Activated T-cell treated with anti-CD3 and anti-CD28 coated beads, Interleukin-2, amount 50 U/mL, for 24 hours (primary cell): ENCODE measurements around the gene NYAP2.

ENCODE experiments used
- DNase-seq: peaks from one replicate; pipeline ENCODE4 v3.0.0-alpha.2; 2020
- H3K27ac Mint-ChIP-seq: 2 replicates; pipeline ENCODE4 v1.8.0; 2020; ENCODE audit warnings: mild to moderate bottlenecking, mixed read lengths
- H3K27me3 Mint-ChIP-seq: 2 replicates; pipeline ENCODE4 v1.8.0; 2020; ENCODE audit warnings: mixed read lengths
- H3K36me3 Mint-ChIP-seq: 2 replicates; pipeline ENCODE4 v1.8.0; 2020; ENCODE audit warnings: low read depth, mixed read lengths
- H3K4me1 Mint-ChIP-seq: 2 replicates; pipeline ENCODE4 v1.8.0; 2020; ENCODE audit warnings: low read depth, mixed read lengths
- H3K4me3 Mint-ChIP-seq: 2 replicates; pipeline ENCODE4 v1.8.0; 2020; ENCODE audit warnings: mild to moderate bottlenecking, moderate library complexity, mixed read lengths
- H3K9me3 Mint-ChIP-seq: 2 replicates; pipeline ENCODE4 v1.8.0; 2020; ENCODE audit warnings: mixed read lengths

Gene NYAP2

DNA sequence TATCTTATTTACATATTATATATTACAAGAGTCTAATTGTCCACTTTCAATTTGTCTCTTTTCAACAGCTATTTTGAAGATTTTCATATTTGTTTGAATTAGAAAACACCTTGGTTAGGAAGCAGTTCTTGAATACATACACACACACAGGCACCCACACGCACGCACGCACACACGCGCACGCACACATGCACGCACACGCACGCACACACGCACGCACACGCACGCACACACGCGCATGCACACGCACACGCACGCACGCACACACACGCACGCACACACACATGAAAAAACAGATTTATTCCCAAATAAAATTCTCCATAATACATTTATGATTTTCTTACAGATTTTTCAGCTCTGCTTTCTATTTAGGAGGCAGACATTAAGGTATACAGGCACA is 220.7 kb downstream of the NYAP2 start:
- no peaks in the 10 kb centered on the region for H3K9me3 Mint-ChIP-seq
- no peak overlapping the region for H3K4me3 Mint-ChIP-seq
- no peak overlapping the region for H3K27ac Mint-ChIP-seq
- DNase-seq, result no peak
- H3K36me3 Mint-ChIP-seq, result no peaks in the 10 kb centered on the region
- H3K4me1 Mint-ChIP-seq, result no peaks in the 10 kb centered on the region
- peaks cover 8% of the 10 kb centered on the region for H3K27me3 Mint-ChIP-seq

DNA sequence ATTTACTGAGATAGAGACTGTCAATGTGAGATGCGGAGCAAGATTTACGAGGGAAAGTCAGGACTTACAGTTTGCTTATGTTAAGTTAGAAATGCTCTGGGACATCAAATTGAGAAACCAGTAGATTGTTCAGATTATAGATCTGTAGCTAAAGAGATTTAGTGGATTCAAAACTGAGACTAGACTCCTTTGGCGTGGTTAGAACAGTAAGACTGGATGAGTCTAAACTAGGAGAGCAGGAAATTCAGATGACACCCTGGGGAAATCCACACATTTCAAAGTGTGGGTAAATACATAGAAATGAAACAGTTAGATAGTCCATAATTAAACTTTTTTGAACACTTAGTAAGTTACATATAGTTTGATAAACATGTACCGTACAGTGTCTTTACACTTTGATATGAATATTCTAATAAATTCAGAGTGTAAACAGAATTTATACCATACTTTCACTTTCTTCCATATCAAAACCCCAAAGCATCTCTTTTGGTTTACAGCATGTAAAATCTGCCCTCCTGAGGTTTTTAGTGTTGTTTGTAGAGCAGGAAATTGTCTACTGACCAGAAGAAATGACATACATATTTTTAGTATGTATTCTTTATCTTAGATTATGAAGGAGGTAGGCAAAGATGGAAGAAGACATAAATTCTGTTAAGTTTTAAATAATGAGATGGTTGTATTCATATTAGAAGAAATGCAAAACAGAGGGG is 231.5 kb downstream of the NYAP2 start:
- Mint-ChIP-seq H3K4me3 (no peak overlapping the region), H3K27ac (no peak overlapping the region), H3K4me1 (peaks cover 8% of the 10 kb centered on the region), H3K36me3 (no peaks in the 10 kb centered on the region), H3K9me3 (no peaks in the 10 kb centered on the region), H3K27me3 (peaks cover 22% of the 10 kb centered on the region)
- no peak for DNase-seq

DNA sequence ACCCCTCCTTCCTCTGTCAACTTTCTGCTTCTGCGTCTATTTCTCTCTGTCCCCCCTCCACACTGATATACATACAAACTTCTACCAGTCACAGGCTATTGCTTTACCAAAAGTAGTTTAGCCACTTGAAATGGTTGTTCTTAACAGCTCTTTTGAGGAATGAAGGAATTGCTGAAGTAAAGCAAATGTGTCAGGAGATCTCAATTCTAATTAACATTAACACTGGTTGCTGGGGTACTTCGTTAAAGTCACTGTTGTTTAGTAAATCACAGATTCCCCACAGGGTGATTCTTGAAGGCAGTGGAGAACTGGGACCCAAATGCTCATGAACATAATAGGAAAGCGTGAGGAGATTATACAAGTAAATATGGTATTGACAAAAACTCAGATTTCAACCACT is 232.8 kb downstream of the NYAP2 start:
- DNase-seq, result no peak
- no peaks in the 10 kb centered on the region for H3K36me3 Mint-ChIP-seq
- peaks cover 28% of the 10 kb centered on the region for H3K27me3 Mint-ChIP-seq
- H3K9me3 Mint-ChIP-seq, result no peaks in the 10 kb centered on the region
- H3K4me1 Mint-ChIP-seq, result peaks cover 9% of the 10 kb centered on the region
- no peak overlapping the region for H3K27ac Mint-ChIP-seq
- H3K4me3 Mint-ChIP-seq, result no peak overlapping the region

DNA sequence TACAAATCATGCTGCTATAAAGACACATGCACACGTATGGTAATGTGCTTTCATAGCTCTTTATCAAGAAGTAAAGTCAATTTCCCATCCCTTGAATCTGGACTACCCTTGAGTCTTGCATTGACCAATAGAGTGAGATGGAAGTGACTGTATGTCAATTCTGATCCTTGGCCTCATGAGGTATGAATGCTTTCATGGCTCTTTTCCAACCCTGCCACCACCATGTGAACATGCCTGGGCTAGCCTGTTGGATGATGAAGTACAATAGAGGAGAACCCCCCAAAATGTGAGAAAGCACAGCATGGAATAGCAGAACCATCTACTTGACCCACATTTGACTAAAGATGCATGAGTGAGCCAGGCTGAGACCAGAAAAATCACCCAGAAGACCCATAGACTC is 237.0 kb downstream of the NYAP2 start:
- peaks cover 32% of the 10 kb centered on the region for H3K27me3 Mint-ChIP-seq
- no peaks in the 10 kb centered on the region for H3K36me3 Mint-ChIP-seq
- DNase-seq, result no peak
- H3K27ac Mint-ChIP-seq, result no peak overlapping the region
- H3K9me3 Mint-ChIP-seq, result no peaks in the 10 kb centered on the region
- H3K4me3 Mint-ChIP-seq, result no peak overlapping the region
- peaks cover 1% of the 10 kb centered on the region for H3K4me1 Mint-ChIP-seq

DNA sequence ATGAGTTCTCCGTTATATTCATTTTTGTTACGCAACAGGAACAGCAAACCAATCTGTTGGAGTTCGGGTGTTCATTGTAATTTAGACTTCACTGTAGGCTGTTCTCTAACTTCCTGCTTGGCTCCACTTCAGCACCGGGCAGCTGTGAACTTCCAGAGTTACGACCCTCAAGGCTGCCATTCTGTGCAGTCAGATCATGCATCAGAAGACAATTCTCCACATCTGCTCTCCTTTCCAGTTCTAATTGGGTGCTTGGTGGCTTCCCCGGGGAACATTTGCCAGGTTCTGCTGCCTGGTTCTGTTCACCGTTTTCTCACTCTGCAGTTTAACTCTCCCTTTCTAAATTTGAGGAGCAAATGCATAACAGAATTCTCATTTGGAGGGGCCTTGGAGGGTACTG is 237.7 kb downstream of the NYAP2 start:
- H3K36me3 Mint-ChIP-seq, result no peaks in the 10 kb centered on the region
- H3K9me3 Mint-ChIP-seq, result no peaks in the 10 kb centered on the region
- H3K4me3 Mint-ChIP-seq, result no peak overlapping the region
- no peak for DNase-seq
- H3K27ac Mint-ChIP-seq, result no peak overlapping the region
- peaks cover 1% of the 10 kb centered on the region for H3K4me1 Mint-ChIP-seq
- H3K27me3 Mint-ChIP-seq, result peaks cover 30% of the 10 kb centered on the region

DNA sequence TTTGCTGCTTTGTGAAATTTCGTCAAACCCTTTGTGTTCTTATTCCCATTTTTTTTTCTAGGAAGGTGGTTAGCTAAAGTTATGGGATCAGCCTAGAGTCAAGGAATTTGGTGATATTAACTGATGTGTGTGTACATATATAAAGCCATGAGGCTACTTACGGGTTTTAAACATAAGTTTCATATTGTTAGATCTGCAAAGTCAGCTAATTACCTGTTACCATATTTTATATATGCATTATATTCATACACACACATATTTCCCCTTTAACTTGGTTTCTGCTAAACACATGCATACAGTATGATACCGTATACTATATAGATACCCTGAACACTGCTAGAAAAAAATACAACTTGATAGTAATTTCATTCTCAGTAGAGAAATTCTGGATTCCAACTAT is 241.0 kb downstream of the NYAP2 start:
- DNase-seq, result no peak
- Mint-ChIP-seq H3K27ac (no peak overlapping the region), H3K36me3 (no peaks in the 10 kb centered on the region), H3K27me3 (peaks cover 21% of the 10 kb centered on the region), H3K4me1 (peaks cover 1% of the 10 kb centered on the region), H3K4me3 (no peak overlapping the region), H3K9me3 (no peaks in the 10 kb centered on the region)

DNA sequence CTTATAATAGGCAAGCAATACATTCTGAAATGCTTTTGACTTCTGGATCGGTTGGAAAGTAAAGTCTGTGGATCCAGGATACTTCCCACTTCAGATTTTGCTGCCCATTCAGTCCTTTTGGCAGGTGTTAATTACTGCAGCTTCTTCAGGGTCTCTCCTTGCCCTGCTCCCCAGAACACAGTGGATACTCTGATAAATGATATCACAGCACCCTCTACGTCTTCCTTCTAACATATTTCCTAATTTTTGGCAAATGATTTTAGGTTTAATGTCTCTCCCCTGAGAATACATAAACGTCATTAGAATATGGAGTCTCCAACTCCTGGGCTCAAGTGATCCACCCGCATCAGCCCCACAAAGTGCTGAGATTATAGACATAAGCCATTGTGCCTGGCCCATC is 249.8 kb downstream of the NYAP2 start:
- H3K36me3 Mint-ChIP-seq, result no peaks in the 10 kb centered on the region
- no peak for DNase-seq
- H3K9me3 Mint-ChIP-seq, result no peaks in the 10 kb centered on the region
- no peak overlapping the region for H3K27ac Mint-ChIP-seq
- H3K4me3 Mint-ChIP-seq, result no peak overlapping the region
- H3K4me1 Mint-ChIP-seq, result no peaks in the 10 kb centered on the region
- H3K27me3 Mint-ChIP-seq, result peaks cover 9% of the 10 kb centered on the region

DNA sequence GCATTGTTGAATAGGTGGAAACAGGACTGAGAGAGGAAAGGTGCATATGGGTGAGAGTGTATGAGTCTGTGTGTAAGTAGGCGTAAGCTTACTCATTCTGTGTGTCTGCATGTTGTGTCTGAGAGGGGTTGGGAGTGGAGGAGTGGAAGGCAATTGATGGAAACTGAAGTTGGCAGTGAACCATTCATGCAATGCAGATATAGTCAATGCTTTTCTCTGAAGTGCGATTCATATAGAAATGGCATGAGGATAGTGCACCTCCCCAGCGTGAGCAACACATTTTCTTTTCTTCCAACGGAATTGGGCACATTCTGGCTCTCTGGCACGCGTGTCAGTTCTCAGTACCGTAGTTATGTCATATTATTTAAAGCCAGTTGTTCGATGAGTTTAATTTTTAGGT is 250.5 kb downstream of the NYAP2 start:
- no peak for DNase-seq
- Mint-ChIP-seq H3K4me1 (no peaks in the 10 kb centered on the region), H3K36me3 (no peaks in the 10 kb centered on the region), H3K4me3 (no peak overlapping the region), H3K9me3 (no peaks in the 10 kb centered on the region), H3K27me3 (peaks cover 12% of the 10 kb centered on the region), H3K27ac (no peak overlapping the region)

DNA sequence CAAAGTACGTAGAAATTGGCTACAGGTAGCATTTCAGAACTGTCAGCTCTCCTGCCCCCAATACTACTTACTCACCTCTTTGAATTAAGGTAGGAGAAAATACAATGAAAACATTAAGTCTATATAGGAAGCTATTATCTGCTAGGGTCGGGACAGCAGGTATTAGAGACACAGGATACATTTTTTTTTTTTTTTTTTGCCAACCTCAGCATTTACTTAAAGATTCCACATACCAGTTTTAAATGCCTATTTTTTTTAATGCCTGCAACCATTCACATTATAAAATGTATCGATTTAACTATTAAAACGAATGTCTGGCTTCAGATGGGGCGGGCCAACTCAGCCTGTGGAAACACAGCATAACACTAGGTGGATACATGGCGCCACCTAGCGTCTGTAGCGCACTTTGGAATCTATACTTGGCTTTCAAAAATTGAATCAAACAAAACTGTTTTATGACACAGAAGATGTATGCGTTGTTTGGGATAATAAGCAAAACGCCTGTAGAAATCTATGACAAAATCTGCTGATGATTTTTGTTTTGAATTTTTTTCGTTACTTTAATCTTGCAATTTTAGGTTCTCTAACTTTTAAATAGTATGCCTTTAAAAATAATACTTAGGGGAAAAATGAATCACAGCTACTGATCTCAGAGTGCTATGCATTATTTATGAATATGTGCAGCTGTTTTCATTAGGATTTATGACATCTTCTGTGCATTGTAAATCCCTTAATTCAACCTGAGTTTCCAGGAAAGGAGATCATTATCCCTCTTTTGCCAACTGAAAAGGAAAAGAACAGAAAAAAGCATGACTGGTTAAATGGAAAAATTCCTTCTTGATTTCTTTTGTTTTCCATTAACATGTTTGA is 261.0 kb downstream of the NYAP2 start:
- H3K9me3 Mint-ChIP-seq, result no peaks in the 10 kb centered on the region
- H3K27ac Mint-ChIP-seq, result no peak overlapping the region
- H3K27me3 Mint-ChIP-seq, result peaks cover 29% of the 10 kb centered on the region
- DNase-seq, result peak; percentile 82
- no peaks in the 10 kb centered on the region for H3K36me3 Mint-ChIP-seq
- no peak overlapping the region for H3K4me3 Mint-ChIP-seq
- peaks cover 1% of the 10 kb centered on the region for H3K4me1 Mint-ChIP-seq

DNA sequence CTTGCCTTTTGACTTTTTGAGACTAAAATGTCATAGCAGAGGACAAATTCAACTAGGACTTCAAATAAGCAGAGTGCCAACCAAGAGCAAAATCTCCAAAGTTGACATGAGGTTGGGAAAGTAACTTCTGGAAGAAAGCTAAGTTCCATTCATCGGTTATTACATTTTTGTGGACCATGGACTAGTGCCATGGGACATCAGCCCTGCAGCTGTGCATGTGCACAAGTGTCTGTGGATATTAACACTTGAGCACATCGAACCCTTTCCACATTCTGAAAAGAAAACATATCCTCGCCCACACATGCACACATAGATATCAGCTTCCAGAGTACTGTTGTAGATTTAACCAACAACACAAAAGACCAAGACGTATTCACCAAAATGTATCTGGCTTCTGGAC is 262.6 kb downstream of the NYAP2 start:
- Mint-ChIP-seq H3K4me1 (peaks cover 1% of the 10 kb centered on the region), H3K27me3 (peaks cover 29% of the 10 kb centered on the region), H3K36me3 (no peaks in the 10 kb centered on the region), H3K4me3 (no peak overlapping the region), H3K9me3 (no peaks in the 10 kb centered on the region), H3K27ac (no peak overlapping the region)
- no peak for DNase-seq

DNA sequence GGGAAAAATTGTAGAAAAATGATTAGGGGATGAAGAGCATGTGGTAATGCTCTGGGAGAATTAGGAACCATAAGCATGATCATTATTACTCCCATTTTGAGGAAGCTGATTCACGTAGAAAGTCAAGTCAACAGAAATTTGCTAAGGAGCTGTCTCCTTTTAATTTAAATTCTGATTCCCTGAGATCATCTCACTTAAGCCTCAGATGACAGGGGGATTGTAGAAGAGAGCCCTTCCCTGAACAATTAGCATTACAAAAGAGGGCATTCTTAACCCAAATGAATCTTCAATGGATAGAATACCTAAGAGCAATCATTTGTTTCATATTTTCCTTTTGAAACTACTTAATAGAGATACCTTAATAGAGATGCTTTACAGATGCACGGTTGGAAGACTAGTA is 267.9 kb downstream of the NYAP2 start:
- no peak overlapping the region for H3K4me3 Mint-ChIP-seq
- DNase-seq, result no peak
- no peaks in the 10 kb centered on the region for H3K36me3 Mint-ChIP-seq
- H3K27ac Mint-ChIP-seq, result no peak overlapping the region
- H3K9me3 Mint-ChIP-seq, result no peaks in the 10 kb centered on the region
- H3K27me3 Mint-ChIP-seq, result peaks cover 19% of the 10 kb centered on the region
- H3K4me1 Mint-ChIP-seq, result no peaks in the 10 kb centered on the region

DNA sequence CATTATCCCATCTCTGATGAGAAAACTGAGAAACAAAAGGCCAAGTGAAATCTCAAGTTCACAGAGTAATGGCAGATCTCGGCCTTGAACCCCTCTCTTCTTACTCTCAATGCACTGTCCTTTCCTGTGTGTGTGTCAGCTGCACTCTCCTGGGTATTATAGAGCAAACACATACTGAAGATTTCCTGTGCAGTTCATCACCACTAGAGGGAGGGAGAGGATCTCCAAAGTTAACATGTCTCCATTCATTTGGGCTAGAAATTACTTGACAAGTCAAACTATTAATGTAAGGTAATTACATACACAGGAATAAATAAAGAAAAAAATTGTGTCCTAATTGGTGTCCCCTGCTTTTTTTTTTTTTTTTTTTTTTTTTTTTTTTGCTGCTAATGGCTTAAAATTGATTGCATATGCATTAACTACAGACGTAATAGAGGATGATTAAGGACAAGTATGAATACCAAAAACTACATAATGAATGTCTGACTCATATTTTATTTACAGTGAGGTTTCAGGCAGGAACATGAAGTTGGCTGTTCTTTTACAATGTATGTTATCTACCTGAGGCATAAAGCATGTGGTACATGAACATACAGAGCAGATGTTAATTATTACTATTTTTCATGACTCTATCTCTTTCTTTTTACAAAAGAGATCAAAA is 269.2 kb downstream of the NYAP2 start:
- Mint-ChIP-seq H3K9me3 (no peaks in the 10 kb centered on the region), H3K27ac (no peak overlapping the region), H3K4me3 (no peak overlapping the region), H3K4me1 (no peaks in the 10 kb centered on the region), H3K27me3 (peaks cover 9% of the 10 kb centered on the region), H3K36me3 (no peaks in the 10 kb centered on the region)
- DNase-seq, result no peak

DNA sequence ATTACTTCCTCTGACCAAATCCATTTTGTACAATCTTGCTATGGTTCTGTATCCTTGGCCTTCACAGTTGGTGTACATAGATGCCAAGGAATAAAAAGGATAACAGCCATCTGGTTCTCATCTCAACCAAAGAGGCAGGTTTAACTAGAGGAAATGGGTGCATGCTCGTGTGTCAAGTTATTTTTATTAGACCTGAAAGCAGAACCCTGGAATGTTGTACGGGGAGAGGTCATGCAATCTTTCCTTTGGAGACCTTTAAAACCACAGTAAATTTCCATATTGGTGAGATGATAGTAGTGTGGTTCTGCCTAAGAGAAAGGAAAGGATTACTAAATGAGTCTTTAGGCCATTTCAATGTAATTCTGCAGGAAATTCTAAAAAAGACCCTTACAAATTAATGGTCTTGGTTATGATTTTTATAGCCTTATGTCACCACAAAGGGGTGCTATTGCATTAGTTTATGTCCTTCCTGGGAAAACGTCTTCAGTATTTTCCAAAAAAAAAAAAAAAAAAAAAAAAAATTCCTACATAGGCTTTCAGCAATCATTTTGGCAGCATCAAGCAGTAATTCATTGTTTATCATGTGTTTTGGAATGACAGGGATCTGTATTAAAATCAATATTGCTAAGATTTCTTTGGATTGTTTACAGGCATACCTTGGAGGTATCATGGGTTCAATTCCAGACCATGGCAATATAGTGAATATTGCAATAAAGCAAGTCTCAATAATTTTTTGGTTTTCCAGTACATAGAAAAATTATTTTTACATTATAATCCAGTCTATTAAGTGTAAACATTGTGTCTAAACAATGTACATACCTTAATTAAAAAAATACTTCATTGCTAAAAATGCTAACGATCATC is 270.8 kb downstream of the NYAP2 start:
- no peaks in the 10 kb centered on the region for H3K4me1 Mint-ChIP-seq
- no peak overlapping the region for H3K27ac Mint-ChIP-seq
- no peak overlapping the region for H3K4me3 Mint-ChIP-seq
- no peaks in the 10 kb centered on the region for H3K27me3 Mint-ChIP-seq
- H3K36me3 Mint-ChIP-seq, result no peaks in the 10 kb centered on the region
- H3K9me3 Mint-ChIP-seq, result no peaks in the 10 kb centered on the region
- DNase-seq, result no peak

DNA sequence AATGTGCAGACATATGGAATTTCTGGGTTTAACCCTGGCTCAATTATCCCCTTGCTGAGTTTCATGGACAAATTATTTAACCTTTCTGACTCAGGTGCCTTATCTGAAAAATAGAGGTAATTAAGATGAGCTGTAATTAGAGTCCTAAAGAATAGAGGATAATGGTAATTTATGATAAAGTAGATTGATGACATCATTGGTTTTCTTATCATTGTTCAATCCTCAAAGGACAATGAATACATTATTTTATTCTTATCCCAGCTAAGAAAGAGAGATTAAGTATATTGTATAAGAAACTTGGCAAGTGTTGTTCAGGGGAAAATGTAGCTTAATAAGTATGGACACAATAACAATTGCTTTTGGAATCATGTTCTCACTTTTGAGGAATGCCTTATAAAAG is 279.3 kb downstream of the NYAP2 start:
- H3K9me3 Mint-ChIP-seq, result no peaks in the 10 kb centered on the region
- no peak for DNase-seq

More for the DNA sequence above, 279.3 kb downstream of the NYAP2 start:
- Mint-ChIP-seq H3K27me3 (peaks cover 11% of the 10 kb centered on the region), H3K36me3 (no peaks in the 10 kb centered on the region), H3K27ac (no peak overlapping the region), H3K4me3 (no peak overlapping the region), H3K4me1 (no peaks in the 10 kb centered on the region)
